ENCODE results near the gene EIF2S1.

DNA sequence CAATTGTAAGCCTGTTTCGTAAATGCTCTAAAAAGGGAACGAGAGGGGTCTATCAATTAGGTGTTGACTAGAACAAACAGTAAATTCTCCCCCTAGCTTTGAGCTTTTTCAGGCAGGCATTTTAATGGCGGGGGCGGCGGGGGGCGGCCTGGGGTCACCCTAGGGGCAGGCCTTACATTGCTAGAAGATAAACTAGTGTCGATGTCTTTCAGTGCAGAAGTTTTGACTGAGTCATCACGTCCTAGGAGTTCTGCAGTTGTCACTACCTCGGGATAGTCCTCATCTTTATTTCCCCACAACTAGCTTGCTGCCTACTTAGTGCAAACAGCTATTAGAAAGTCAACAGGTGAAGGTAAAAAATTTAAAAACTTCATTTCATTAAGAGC is 2.2 kb upstream of the EIF2S1 start:
- TF ChIP-seq, protein P1, sequence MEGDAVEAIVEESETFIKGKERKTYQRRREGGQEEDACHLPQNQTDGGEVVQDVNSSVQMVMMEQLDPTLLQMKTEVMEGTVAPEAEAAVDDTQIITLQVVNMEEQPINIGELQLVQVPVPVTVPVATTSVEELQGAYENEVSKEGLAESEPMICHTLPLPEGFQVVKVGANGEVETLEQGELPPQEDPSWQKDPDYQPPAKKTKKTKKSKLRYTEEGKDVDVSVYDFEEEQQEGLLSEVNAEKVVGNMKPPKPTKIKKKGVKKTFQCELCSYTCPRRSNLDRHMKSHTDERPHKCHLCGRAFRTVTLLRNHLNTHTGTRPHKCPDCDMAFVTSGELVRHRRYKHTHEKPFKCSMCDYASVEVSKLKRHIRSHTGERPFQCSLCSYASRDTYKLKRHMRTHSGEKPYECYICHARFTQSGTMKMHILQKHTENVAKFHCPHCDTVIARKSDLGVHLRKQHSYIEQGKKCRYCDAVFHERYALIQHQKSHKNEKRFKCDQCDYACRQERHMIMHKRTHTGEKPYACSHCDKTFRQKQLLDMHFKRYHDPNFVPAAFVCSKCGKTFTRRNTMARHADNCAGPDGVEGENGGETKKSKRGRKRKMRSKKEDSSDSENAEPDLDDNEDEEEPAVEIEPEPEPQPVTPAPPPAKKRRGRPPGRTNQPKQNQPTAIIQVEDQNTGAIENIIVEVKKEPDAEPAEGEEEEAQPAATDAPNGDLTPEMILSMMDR (conservative IDR thresholded peaks at IDR 0.05; ENCODE audit: low read depth in 2 of 2): no peak
- TF ChIP-seq, protein P2, sequence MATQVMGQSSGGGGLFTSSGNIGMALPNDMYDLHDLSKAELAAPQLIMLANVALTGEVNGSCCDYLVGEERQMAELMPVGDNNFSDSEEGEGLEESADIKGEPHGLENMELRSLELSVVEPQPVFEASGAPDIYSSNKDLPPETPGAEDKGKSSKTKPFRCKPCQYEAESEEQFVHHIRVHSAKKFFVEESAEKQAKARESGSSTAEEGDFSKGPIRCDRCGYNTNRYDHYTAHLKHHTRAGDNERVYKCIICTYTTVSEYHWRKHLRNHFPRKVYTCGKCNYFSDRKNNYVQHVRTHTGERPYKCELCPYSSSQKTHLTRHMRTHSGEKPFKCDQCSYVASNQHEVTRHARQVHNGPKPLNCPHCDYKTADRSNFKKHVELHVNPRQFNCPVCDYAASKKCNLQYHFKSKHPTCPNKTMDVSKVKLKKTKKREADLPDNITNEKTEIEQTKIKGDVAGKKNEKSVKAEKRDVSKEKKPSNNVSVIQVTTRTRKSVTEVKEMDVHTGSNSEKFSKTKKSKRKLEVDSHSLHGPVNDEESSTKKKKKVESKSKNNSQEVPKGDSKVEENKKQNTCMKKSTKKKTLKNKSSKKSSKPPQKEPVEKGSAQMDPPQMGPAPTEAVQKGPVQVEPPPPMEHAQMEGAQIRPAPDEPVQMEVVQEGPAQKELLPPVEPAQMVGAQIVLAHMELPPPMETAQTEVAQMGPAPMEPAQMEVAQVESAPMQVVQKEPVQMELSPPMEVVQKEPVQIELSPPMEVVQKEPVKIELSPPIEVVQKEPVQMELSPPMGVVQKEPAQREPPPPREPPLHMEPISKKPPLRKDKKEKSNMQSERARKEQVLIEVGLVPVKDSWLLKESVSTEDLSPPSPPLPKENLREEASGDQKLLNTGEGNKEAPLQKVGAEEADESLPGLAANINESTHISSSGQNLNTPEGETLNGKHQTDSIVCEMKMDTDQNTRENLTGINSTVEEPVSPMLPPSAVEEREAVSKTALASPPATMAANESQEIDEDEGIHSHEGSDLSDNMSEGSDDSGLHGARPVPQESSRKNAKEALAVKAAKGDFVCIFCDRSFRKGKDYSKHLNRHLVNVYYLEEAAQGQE (IDR thresholded peaks at IDR 0.05; ENCODE audit: unreplicated experiment): no peak
- no peak for TF ChIP-seq EZH2 (IDR thresholded peaks at IDR 0.05; ENCODE audit: low read depth, unreplicated experiment)

Measured in GM23338 (cell line).